Esophagus squamous epithelium (tissue), 5 donors: Measurements from ENCODE around the gene WDR87. TPM values are rescaled to one million over a fixed set of nuclear protein-coding genes. Genes with fewer than 3 reads are reported as not detected.

Experiments used
- DNase-seq: peaks from one replicate; lab custom pipeline; 2025; lab: John Stamatoyannopoulos, UW
- H3K27ac ChIP-seq, 4 donors: fragments of 200-600 bp; sonication (generic); one replicate each; pipeline ENCODE4 v1.5.1; 2016 to 2019; ENCODE audit warnings: mild to moderate bottlenecking in 1 of 4
- H3K27me3 ChIP-seq, 4 donors: fragments of 200-600 bp; sonication (generic); 1 replicate in 3 of 4; 2 replicates in 1 of 4; pipeline versions ENCODE4 v1.5.1 to v1.6.0; 2017 to 2021; ENCODE audit warnings: antibody characterized with exemption in 1 of 4
- H3K36me3 ChIP-seq, 3 donors: fragments of 200-600 bp; sonication (generic); one replicate each; pipeline ENCODE4 v1.5.1; 2016 to 2019
- H3K4me1 ChIP-seq, 3 donors: fragments of 200-600 bp; sonication (generic); one replicate each; pipeline ENCODE4 v1.5.1; 2017 to 2019
- H3K4me3 ChIP-seq, 4 donors: fragments of 200-600 bp; sonication (generic); 1 replicate in 3 of 4; 2 replicates in 1 of 4; pipeline ENCODE4 v1.5.1; 2016 to 2019; ENCODE audit warnings: mild to moderate bottlenecking in 2 of 4, moderate library complexity in 1 of 4
- H3K9me3 ChIP-seq, 3 donors: fragments of 200-600 bp; sonication (generic); one replicate each; pipeline ENCODE4 v1.5.1; 2016 to 2019
- CTCF ChIP-seq, 6 experiments: fragments of 450-650 bp in 4 of 6; fragments of 200-600 bp in 2 of 6; sonication (generic) in 2 of 6; IDR thresholded peaks; one replicate each; pipeline ENCODE4 v1.5.1; 2016 to 2019; ENCODE audit warnings: antibody characterized with exemption in 6 of 6, mild to moderate bottlenecking in 4 of 6, moderate library complexity in 4 of 6
- POLR2A ChIP-seq, 4 donors: fragments of 450-650 bp; IDR thresholded peaks; one replicate each; pipeline ENCODE4 v1.6.1; 2017; ENCODE audit warnings: antibody characterized with exemption in 4 of 4, mild to moderate bottlenecking in 4 of 4, moderate library complexity in 3 of 4
- WGBS, 2 donors: methylation state at CpG; one replicate each; pipeline ENCODE4 v1.1.5; 2018; 5-methylcytosine and 5-hydroxymethylcytosine counted together
- intact Hi-C: fragments of 100-400 bp; cut with DNase I; formaldehyde crosslinking; loops from one replicate; pipeline ENCODE4 v1.15.0; 2022
- total RNA-seq, 4 donors: library from RNA; depleted of rRNA; stranded (reverse); fragments of >200 nt; gene quantifications; one replicate each; pipeline ENCODE4 v1.1.0, GENCODE V29; 2016
- donor health status: DM: yes; HTN: yes; CAD: no.

The WDR87 gene
- total RNA-seq, 4 donors from 2014 or later: not detected

GRCh38 chr19:37903096-37903495 lies 3.3 kb downstream of the WDR87 start:
- Histone ChIP-seq H3K9me3 (no peaks in the 10 kb centered on the region), H3K27me3 (no peaks in the 10 kb centered on the region), H3K36me3 (no peaks in the 10 kb centered on the region), H3K4me1 (peaks cover 6 to 13% (median 7%) of the 10 kb centered on the region in 3 donors), H3K27ac (no peak overlapping the region), H3K4me3 (no peak overlapping the region)
- TF ChIP-seq CTCF (IDR thresholded peaks at IDR 0.05) (no peak), POLR2A (IDR thresholded peaks at IDR 0.05) (no peak)
- intact Hi-C loops: loop anchor here (5.0 kb wide), 1 partner anchor 324 kb away; no protein-coding TSS in a partner anchor
- no peak for DNase-seq
- WGBS, 2 donors: 87 to 97% methylated on average over 2 of the region's 2 CpGs

- 0% methylated on average over 3 to 4 of the region's 4 CpGs for WGBS, 2 donors
- no peak overlapping the region for H3K27ac ChIP-seq
- no peak for DNase-seq
Observed at GRCh38 chr19:37902668-37903067, 3.7 kb downstream of the WDR87 start.

GRCh38 chr19:37899966-37900365 lies 6.4 kb downstream of the WDR87 start:
- no peak overlapping the region for H3K27ac ChIP-seq
- no peak for DNase-seq
- H3K27me3 ChIP-seq: no peaks in the 10 kb centered on the region
- no peaks in the 10 kb centered on the region for H3K36me3 ChIP-seq
- no peaks in the 10 kb centered on the region for H3K4me1 ChIP-seq
- no peaks in the 10 kb centered on the region for H3K9me3 ChIP-seq
- no peak for TF ChIP-seq CTCF (IDR thresholded peaks at IDR 0.05)
- no peak for TF ChIP-seq POLR2A (IDR thresholded peaks at IDR 0.05)
- 65 to 81% methylated on average over 2 of the region's 2 CpGs for WGBS, 2 donors
- no peak overlapping the region for H3K4me3 ChIP-seq
- intact Hi-C loops: loop anchor here (5.0 kb wide), 1 partner anchor 327 kb away; no protein-coding TSS in a partner anchor

More at GRCh38 chr19:37902668-37903067, 3.7 kb downstream of the WDR87 start:
- H3K4me3 ChIP-seq: no peak overlapping the region
- TF ChIP-seq POLR2A (IDR thresholded peaks at IDR 0.05) (no peak), CTCF (IDR thresholded peaks at IDR 0.05) (peak; percentile 74 to 86 (median 80))
- H3K9me3 ChIP-seq: no peaks in the 10 kb centered on the region
- H3K4me1 ChIP-seq: peaks cover 3 to 9% (median 6%) of the 10 kb centered on the region in 3 donors
- no peaks in the 10 kb centered on the region for H3K36me3 ChIP-seq
- intact Hi-C loops: loop anchor here (5.0 kb wide), 1 partner anchor 325 kb away; no protein-coding TSS in a partner anchor
- no peaks in the 10 kb centered on the region for H3K27me3 ChIP-seq

GRCh38 chr19:37899453-37899852 lies 6.9 kb downstream of the WDR87 start:
- Histone ChIP-seq H3K27me3 (no peaks in the 10 kb centered on the region), H3K4me3 (no peak overlapping the region), H3K4me1 (no peaks in the 10 kb centered on the region), H3K27ac (no peak overlapping the region), H3K9me3 (no peaks in the 10 kb centered on the region), H3K36me3 (no peaks in the 10 kb centered on the region)
- no peak for TF ChIP-seq POLR2A (IDR thresholded peaks at IDR 0.05)
- no peak for TF ChIP-seq CTCF (IDR thresholded peaks at IDR 0.05)
- intact Hi-C loops: no loop called here
- WGBS, 2 donors: 56 to 57% methylated on average over 1 of the region's 1 CpG
- DNase-seq: no peak

- Histone ChIP-seq H3K9me3 (no peaks in the 10 kb centered on the region), H3K27ac (no peak overlapping the region), H3K36me3 (no peaks in the 10 kb centered on the region), H3K27me3 (peaks cover 0 to 15% (median 0%) of the 10 kb centered on the region in 4 donors), H3K4me3 (no peak overlapping the region), H3K4me1 (no peaks in the 10 kb centered on the region)
- WGBS, 2 donors: 80 to 83% methylated on average over 8 of the region's 8 CpGs
- DNase-seq: no peak
- TF ChIP-seq CTCF (IDR thresholded peaks at IDR 0.05): no peak
- no peak for TF ChIP-seq POLR2A (IDR thresholded peaks at IDR 0.05)
- intact Hi-C loops: no loop called here
Observed at GRCh38 chr19:37896180-37896579, 10.2 kb downstream of the WDR87 start.
